Stimulated activated CD4-positive, alpha-beta T cell treated with anti-CD3 and anti-CD28 coated beads, TNF-alpha, amount 100 ng/mL, for 24 hours (primary cell): ENCODE results near the gene ADORA1.

ENCODE experiments used
- DNase-seq, 3 experiments: peaks; one replicate each; pipeline ENCODE4 v3.0.0-alpha.2; 2020; ENCODE audit warnings: low read depth in 3 of 3

ADORA1 gene

DNA sequence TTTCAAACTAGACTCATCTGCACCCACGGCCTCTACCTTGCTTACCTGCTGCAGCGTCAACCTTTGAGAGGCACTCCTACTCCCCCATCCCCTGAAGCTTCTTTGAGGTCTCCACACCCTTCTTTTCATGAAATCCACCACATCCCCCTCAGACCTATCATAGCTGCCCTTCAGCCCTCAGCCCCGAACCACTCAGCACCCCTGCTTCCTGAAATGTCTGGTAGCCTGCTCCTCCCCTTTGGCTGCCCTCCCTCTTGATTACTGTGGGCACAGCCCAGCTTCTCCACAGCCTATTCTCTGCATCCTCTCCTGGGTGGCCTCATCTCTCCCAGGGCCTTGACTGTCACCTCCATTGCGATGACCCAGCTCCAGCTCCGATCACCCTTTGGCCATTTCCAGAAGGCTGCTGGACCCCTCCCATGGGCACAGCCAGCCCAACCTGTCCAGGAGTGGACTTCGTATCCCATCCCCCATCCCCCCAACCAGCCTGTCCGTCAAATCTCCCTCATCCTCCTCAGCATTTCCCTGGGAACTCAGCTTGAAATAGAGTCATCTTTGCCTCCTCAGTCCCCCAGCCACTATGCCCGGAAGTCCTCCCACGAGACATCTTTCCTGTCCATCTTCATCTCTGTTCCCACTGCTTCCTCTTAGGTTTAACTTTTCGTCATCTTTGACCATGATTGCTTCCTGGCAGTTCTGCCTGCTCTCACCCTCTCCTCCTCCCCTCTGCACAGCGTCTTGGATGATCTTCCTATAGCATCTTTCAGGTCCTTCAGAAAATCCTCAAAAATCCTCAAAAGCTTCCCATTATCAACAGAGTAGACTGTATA lies 6.1 kb upstream of the ADORA1 start:
- no peak for DNase-seq

GRCh38 chr1:203122159-203122558 lies 5.4 kb upstream of the ADORA1 start:
- no peak for DNase-seq

GRCh38 chr1:203124011-203124410 lies 3.5 kb upstream of the ADORA1 start:
- no peak for DNase-seq

DNA sequence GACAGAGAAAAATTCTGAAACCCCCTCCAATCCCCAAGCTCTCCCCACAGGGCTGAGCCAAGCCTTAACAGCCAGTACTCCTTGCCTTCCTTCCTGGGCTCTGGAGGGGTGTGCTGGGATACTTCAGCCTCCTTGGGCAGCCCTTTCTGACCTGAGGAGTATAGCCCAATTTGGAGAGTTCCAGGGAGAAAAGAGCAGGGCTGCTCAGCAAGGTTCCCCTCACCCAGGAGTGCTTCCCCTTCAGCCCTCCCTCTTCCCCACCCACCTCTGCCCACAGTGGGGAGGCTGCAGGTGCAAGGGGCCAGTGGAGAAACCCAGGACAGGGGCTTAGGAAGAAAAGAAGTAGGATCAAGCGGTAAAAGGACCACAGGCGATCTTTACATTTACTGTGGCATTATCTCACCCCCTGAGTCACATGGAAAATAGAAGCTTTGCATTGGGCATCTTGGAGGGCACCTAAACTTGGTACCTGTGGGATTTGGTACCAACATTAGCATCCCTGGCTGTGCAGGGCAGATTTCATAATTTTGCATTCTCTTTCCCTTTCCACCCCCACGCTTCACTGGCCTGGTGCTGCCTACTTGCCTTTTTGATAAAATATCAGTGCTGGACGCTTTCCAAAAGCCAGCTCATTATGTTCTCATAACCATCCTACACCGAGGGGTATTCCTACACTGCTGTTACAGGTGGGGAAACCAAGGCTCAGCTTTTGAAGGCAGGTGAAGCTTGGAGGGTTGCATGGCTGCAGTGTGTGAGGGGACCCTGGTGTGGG lies 2.8 kb upstream of the ADORA1 start:
- DNase-seq: no peak

- DNase-seq: no peak
These were observed 1.2 kb upstream of the ADORA1 start for GRCh38 chr1:203126151-203126865.

- DNase-seq: no peak
These were observed 460 bp upstream of the ADORA1 start for GRCh38 chr1:203126866-203127665.

DNA sequence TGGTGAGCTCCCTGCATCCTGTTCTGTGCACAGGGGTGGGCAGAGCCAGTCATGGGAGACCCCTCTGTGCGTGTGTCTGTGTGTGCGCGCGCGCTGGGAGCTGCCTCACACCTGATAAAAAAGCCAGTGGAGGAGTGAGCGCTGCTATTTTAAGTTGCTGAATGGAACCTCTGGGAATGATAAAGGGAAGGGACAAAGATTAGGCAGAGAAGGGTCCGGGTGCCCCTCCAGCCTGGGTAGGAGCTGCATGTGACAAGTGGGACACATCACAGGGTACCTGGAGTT lies 847 bp downstream of the ADORA1 start:
- no peak for DNase-seq

DNA sequence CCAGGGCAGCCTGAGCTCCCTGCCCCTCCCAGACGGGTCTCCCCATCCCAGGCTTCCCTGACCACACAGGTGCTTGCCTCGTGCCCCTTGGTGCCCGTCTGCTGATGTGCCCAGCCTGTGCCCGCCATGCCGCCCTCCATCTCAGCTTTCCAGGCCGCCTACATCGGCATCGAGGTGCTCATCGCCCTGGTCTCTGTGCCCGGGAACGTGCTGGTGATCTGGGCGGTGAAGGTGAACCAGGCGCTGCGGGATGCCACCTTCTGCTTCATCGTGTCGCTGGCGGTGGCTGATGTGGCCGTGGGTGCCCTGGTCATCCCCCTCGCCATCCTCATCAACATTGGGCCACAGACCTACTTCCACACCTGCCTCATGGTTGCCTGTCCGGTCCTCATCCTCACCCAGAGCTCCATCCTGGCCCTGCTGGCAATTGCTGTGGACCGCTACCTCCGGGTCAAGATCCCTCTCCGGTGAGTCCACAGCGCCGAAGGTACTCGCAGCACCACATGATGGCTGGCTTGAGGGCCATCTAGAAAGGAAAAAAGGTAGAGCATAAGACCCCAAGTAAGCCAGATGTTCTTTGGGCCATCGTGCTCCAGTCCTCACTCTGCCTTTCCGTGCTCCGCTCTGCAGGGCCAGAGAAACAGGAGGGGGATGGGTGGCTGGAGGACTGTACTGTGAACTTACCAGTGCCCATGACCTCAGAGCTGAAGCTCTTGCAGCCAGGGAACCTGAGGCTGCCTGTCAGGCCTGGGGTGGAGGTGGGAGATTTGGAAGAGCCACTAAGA lies 1.4 kb downstream of the ADORA1 start:
- no peak for DNase-seq

DNA sequence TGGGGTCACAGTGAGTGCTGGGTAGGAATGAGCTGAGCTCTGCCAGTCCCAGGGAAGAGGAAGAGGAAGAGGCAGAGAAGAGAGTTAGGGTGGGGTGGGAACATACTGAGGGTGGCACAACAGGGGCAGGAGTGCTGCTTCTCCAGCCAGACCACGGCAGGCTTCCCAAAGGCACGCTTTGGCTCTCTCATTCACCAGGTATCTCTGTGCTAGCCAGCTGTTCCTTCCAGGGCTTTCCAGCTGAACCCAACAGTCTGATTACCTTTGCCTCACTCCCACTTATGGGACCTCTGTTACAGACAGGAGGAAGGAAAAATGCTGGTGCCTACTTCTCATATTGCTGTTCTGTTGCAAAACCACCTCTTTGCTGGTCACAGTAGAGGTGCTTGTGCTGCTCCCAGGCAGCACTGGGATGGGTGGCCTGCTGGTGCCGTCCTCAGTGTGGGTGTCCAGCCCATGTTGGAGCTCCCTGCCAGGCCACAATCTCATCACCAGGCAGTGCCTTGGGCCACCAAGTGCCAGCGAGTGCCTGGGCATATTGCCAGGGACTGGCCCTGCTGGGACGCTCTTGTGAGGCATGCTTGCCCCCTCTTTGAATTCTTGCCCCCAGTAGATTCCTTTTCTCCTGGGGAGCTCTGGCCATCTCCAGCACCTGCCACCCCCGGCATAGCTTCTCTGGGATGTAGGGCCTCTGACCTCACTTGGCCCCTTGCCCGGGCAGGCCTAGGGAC lies 2.1 kb downstream of the ADORA1 start:
- DNase-seq: no peak

GRCh38 chr1:203130358-203130985 lies 2.9 kb downstream of the ADORA1 start:
- DNase-seq: no peak

GRCh38 chr1:203131548-203132200 lies 4.1 kb downstream of the ADORA1 start:
- no peak for DNase-seq

- DNase-seq: no peak
These were observed 6.6 kb downstream of the ADORA1 start for GRCh38 chr1:203133970-203134725.

- no peak for DNase-seq
These were observed 8.2 kb downstream of the ADORA1 start for GRCh38 chr1:203135636-203136305.

DNA sequence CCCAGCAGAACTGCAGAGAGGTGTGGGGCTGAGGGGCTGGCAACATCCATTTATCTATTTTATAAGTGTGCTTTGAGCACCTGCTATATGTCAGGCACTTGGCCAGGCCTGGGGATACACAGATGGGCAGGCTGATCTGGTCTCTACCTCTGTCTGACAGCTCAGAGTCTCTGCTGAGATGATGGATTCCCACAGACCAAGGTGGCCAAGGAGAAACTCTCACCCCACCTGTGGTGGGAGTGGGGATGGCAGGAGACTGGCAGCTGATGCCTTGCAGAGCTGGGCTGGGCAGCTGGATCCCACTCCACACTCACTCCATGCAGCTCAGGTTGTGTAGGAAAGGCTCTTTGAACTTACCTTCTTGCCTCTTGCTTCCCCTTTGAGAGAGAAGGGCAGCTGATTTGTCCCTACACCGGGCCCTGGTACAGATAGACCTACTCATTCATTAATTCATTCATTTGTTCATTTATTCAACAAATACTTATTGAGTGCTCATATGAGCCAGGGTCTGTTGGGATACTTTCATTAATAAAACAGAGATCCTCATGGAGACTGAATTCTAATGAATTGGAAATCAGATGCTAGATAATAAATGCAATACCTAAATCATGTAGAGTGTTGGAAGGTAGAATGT lies 9.0 kb downstream of the ADORA1 start:
- DNase-seq: no peak

DNA sequence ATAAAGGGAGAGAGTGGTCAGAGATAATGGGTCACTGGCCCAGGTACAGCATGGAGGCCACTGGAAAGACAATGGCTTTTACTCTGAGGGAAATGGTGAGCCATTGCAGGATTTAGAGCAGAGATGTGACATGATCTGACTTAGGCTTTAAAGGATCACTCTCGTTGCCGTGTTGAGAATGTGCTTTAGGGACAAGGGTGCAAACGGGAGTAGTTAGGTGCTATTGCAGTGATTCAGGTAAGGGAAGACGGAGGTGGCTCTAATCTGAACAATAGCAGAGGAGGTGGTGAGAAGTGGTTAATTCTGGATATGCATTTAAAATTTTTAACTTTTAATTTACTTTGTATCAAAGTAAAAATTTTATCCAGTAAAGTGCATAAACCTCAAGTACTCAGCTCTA lies 9.8 kb downstream of the ADORA1 start:
- DNase-seq: no peak

- no peak for DNase-seq
These were observed 10.5 kb downstream of the ADORA1 start for GRCh38 chr1:203138066-203138465.

DNA sequence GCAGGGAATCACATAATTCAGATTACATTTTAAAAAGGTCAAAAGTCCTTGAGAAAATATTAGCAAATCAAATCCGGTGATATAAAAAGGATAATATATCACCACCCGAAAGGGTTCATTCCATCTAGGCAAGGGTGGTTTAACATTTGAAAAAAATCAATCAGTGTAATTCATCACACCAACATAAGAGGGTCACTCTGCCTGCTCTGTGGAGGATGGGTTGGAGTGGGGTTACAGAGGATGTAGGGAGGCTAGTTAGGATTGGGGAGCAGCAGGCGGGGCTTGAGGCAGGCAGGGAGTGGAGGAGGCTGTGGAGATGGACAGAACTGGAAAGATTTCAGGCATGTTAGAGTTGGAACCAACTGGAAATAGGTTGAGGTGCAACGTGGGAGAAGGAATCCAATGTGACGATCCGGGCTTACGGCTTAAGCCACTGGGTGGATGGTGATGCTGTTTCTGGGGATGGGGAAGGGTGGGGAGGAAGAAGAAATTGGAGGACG lies 12.5 kb downstream of the ADORA1 start:
- DNase-seq: no peak
